B cell (primary cell): ENCODE measurements around the gene POLN. TPM values are rescaled to one million over a fixed set of nuclear protein-coding genes. Genes with fewer than 3 reads are reported as not detected.

Experiments
- ATAC-seq: fragments of 200-7000 bp; cut with Tn5 transposase; one replicate; pipeline ENCODE4 v1.10.0; 2021; ENCODE audit warnings: low read depth, mild to moderate bottlenecking, moderate number of reproducible peaks, moderate library complexity
- CTCF ChIA-PET: fragments of 350-600 bp; sonication (Branson Sonifier 250); formaldehyde crosslinking; loops from one replicate; lab custom pipeline; 2021; ENCODE audit warnings: antibody characterized with exemption, inconsistent platforms; lab: Charles Lee
- POLR2A ChIA-PET: fragments of 350-600 bp; sonication (Branson Sonifier 250); formaldehyde crosslinking; loops from one replicate; lab custom pipeline; 2021; ENCODE audit warnings: antibody characterized with exemption; lab: Charles Lee
- DNase-seq: peaks from one replicate; pipeline ENCODE4 v3.0.0; 2013
- H2AFZ ChIP-seq: 2 replicates; pipeline ENCODE4 v1.6.1; 2012; ENCODE audit warnings: mild to moderate bottlenecking, low read depth, low read length; ENCODE audit not compliant: insufficient read depth, poor library complexity, severe bottlenecking
- H3K27ac ChIP-seq, 2 donors: 1 replicate in 1 of 2; 2 replicates in 1 of 2; pipeline ENCODE4 v1.5.1; 2012 to 2013; ENCODE audit warnings: low read length in 2 of 2, mild to moderate bottlenecking in 2 of 2, moderate library complexity in 1 of 2
- H3K27me3 ChIP-seq, 4 experiments: fragments of 200-600 bp in 1 of 4; sonication (generic) in 1 of 4; replicated peaks in 1 of 4; 1 replicate in 2 of 4; 2 replicates in 2 of 4; pipeline versions ENCODE4 v1.6.1 to v1.7.0; 2013 to 2016; ENCODE audit warnings: low read length in 3 of 4, mild to moderate bottlenecking in 2 of 4, mixed read lengths in 1 of 4, moderate library complexity in 1 of 4; ENCODE audit not compliant: insufficient read depth in 4 of 4, control insufficient read depth in 3 of 4; ENCODE audit errors: control extremely low read depth in 1 of 4
- H3K36me3 ChIP-seq, 2 experiments: replicated peaks in 1 of 2; 1 replicate in 1 of 2; 2 replicates in 1 of 2; pipeline versions ENCODE4 v1.6.1 to v1.7.1; 2013; ENCODE audit warnings: low read length in 1 of 2; ENCODE audit not compliant: insufficient read depth in 2 of 2, control insufficient read depth in 1 of 2; ENCODE audit errors: control extremely low read depth in 1 of 2, extremely low read depth in 1 of 2
- H3K4me1 ChIP-seq, 2 donors: fragments of 200-600 bp in 1 of 2; sonication (generic) in 1 of 2; 1 replicate in 1 of 2; 2 replicates in 1 of 2; pipeline versions ENCODE4 v1.5.1 to v1.6.1; 2013 to 2017; ENCODE audit warnings: low read length in 2 of 2; ENCODE audit not compliant: control insufficient read depth in 2 of 2, insufficient read depth in 2 of 2
- H3K4me2 ChIP-seq: replicated peaks from 2 replicates; pipeline ENCODE3; 2012; ENCODE audit warnings: mild to moderate bottlenecking, low read depth, low read length; ENCODE audit not compliant: poor library complexity, severe bottlenecking
- H3K4me3 ChIP-seq, 5 experiments: fragments of 200-600 bp in 1 of 5; sonication (generic) in 1 of 5; 1 replicate in 3 of 5; 2 replicates in 2 of 5; pipeline versions ENCODE4 v1.5.1 to v1.7.0; 2011 to 2016; ENCODE audit warnings: low read length in 4 of 5, mild to moderate bottlenecking in 4 of 5, low read depth in 2 of 5, control low read depth in 1 of 5, moderate library complexity in 1 of 5; ENCODE audit not compliant: insufficient read depth in 1 of 5; ENCODE audit errors: control extremely low read depth in 1 of 5, extremely low read depth in 1 of 5
- H3K79me2 ChIP-seq: fragments of 200-600 bp; sonication (generic); one replicate; pipeline ENCODE4 v1.6.0; 2016; ENCODE audit warnings: low read length; ENCODE audit not compliant: control insufficient read depth, insufficient read depth
- H3K9ac ChIP-seq: fragments of 200-600 bp; sonication (generic); 2 replicates; pipeline ENCODE4 v1.6.1; 2017; ENCODE audit warnings: mild to moderate bottlenecking, low read length, moderate library complexity
- H3K9me3 ChIP-seq, 3 donors: one replicate each; pipeline versions ENCODE4 v1.6.1 to v1.7.1; 2013; ENCODE audit warnings: low read length in 2 of 3; ENCODE audit not compliant: control insufficient read depth in 2 of 3, insufficient read depth in 1 of 3; ENCODE audit errors: control extremely low read depth in 1 of 3
- H4K20me1 ChIP-seq: 2 replicates; pipeline ENCODE4 v1.6.0; 2012; ENCODE audit warnings: mild to moderate bottlenecking, low read length; ENCODE audit not compliant: insufficient read depth, control insufficient read depth, poor library complexity, severe bottlenecking
- H3K27ac Mint-ChIP-seq: one replicate; pipeline ENCODE4 v1.8.0; 2021; ENCODE audit warnings: mixed read lengths
- H3K27me3 Mint-ChIP-seq: one replicate; pipeline ENCODE4 v1.8.0; 2021; ENCODE audit warnings: mixed read lengths
- H3K4me1 Mint-ChIP-seq: one replicate; pipeline ENCODE4 v1.8.0; 2021; ENCODE audit warnings: mixed read lengths
- H3K4me3 Mint-ChIP-seq: one replicate; pipeline ENCODE4 v1.8.0; 2021; ENCODE audit warnings: mixed read lengths
- H3K9me3 Mint-ChIP-seq: one replicate; pipeline ENCODE4 v1.8.0; 2022; ENCODE audit warnings: mixed read lengths; ENCODE audit not compliant: insufficient read depth
- EZH2 ChIP-seq: IDR thresholded peaks from 2 replicates; pipeline ENCODE4 v1.6.1; 2012; ENCODE audit warnings: borderline replicate concordance, low read depth, mild to moderate bottlenecking, moderate library complexity, low read length; ENCODE audit not compliant: insufficient read depth, poor library complexity, severe bottlenecking
- WGBS: methylation state at CpG from one replicate; pipeline ENCODE4 v1.1.5; 2013; ENCODE audit warnings: missing lambda C conversion rate; ENCODE audit not compliant: insufficient coverage; 5-methylcytosine and 5-hydroxymethylcytosine counted together
- intact Hi-C: fragments of 100-400 bp; cut with micrococcal nuclease; formaldehyde crosslinking; loops from one replicate; pipeline ENCODE4 v1.10.0; 2022
- polyA plus RNA-seq: library from polyadenylated mRNA; depleted of rRNA; stranded (reverse); fragments of >200 nt; gene quantifications from 2 replicates; pipeline ENCODE4 v1.2.3, GENCODE V29; 2012
- total RNA-seq, 2 donors: library from RNA; stranded (reverse); fragments of 120-200 nt in 1 of 2; gene quantifications; 1 replicate in 1 of 2; 2 replicates in 1 of 2; pipeline versions ENCODE4 v1.2.3 to v1.2.4, GENCODE V29; 2013 to 2022
- TF ChIP-seq, protein P1 (sequence below): fragments of 200-600 bp; IDR thresholded peaks from one replicate; pipeline ENCODE4 v1.8.0; 2022; ENCODE audit warnings: antibody characterized with exemption, mild to moderate bottlenecking

POLN gene
- total and polyA plus RNA-seq, 2 donors (not counting 1 experiment from before 2014, with no cell fraction given): 0.73 to 1.5 TPM

DNA sequence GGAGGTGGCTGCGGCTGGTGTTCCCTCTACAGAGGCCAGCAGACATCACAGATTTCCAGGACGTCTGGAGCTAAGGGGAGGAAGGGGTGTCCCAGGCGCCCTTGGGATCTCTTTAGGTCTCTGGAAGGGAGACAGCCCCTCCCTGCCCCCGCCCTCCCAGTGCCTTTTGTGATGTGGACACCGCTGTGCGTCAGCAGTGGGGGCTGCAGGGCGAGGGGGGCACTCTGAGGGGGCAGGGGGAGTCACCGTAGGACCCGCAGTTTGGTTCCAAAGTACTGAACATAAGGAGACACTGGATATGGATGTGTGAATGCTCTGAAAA lies 45.6 kb upstream of the POLN start:
- Histone ChIP-seq H3K4me3 (no peak overlapping the region), H3K9me3 (peaks cover 0 to 14% (median 0%) of the 10 kb centered on the region in 3 donors), H3K36me3 (no peaks in the 10 kb centered on the region), H3K27me3 (peaks cover 0 to 8% (median 3%) of the 10 kb centered on the region in 4 experiments), H4K20me1 (no peaks in the 10 kb centered on the region), H3K4me1 (peaks cover 20 to 21% of the 10 kb centered on the region in 2 donors), H2AFZ (no peak overlapping the region), H3K9ac (no peak overlapping the region), H3K27ac (no peak overlapping the region), H3K79me2 (no peaks in the 10 kb centered on the region), H3K4me2 (no peak overlapping the region)
- intact Hi-C loops: no loop called here
- peaks cover 24% of the 10 kb centered on the region for H3K4me1 Mint-ChIP-seq
- H3K4me3 Mint-ChIP-seq: no peak overlapping the region
- H3K27me3 Mint-ChIP-seq: no peaks in the 10 kb centered on the region
- no peaks in the 10 kb centered on the region for H3K9me3 Mint-ChIP-seq
- 87% methylated on average over 6 of the region's 9 CpGs for WGBS
- TF ChIP-seq, protein P1, sequence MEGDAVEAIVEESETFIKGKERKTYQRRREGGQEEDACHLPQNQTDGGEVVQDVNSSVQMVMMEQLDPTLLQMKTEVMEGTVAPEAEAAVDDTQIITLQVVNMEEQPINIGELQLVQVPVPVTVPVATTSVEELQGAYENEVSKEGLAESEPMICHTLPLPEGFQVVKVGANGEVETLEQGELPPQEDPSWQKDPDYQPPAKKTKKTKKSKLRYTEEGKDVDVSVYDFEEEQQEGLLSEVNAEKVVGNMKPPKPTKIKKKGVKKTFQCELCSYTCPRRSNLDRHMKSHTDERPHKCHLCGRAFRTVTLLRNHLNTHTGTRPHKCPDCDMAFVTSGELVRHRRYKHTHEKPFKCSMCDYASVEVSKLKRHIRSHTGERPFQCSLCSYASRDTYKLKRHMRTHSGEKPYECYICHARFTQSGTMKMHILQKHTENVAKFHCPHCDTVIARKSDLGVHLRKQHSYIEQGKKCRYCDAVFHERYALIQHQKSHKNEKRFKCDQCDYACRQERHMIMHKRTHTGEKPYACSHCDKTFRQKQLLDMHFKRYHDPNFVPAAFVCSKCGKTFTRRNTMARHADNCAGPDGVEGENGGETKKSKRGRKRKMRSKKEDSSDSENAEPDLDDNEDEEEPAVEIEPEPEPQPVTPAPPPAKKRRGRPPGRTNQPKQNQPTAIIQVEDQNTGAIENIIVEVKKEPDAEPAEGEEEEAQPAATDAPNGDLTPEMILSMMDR: no peak
- TF ChIP-seq EZH2: no peak
- ATAC-seq (no peak), DNase-seq (no peak)
- CTCF ChIA-PET: no interaction called here
- POLR2A ChIA-PET: no interaction called here
- H3K27ac Mint-ChIP-seq: no peak overlapping the region

DNA sequence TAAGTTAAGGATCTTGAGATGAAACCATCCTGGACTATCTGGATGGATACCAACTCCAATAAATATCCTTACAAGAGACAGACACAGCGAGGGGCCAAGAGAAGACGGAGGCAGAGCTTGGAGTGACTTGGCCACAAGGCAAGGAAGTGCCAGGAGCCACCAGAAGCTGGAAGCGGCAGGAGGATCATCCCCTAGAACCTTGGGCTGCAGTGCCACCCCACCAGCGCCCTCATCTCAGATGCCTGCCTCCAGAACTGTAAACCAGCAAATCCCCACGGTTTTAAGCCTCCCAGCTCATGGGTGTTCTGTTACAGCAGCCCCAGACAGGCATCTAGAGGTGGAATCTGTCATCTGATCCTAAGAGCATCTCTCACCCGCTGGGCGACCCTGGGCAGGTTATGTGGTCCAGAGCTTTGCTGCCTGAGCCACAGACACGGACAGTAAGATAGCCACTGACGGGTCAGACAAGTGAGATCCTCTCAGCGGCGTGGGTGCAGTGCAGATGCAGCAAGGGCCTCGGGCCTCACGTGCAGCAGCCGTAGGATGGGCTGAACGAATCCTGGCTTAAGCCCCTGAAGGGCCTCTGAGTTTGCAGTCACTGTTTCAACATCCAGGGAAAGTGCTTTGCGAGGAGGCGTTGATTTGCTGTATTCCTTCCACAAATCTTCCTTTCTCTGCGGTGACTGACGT lies 45.1 kb upstream of the POLN start:
- DNase-seq (no peak), ATAC-seq (no peak)
- Histone ChIP-seq H3K9ac (no peak overlapping the region), H3K9me3 (peaks cover 0 to 14% (median 0%) of the 10 kb centered on the region in 3 donors), H3K4me2 (no peak overlapping the region), H3K36me3 (no peaks in the 10 kb centered on the region), H2AFZ (no peak overlapping the region), H3K4me1 (peaks cover 25 to 26% of the 10 kb centered on the region in 2 donors), H3K79me2 (no peaks in the 10 kb centered on the region), H3K27me3 (peaks cover 0 to 8% (median 3%) of the 10 kb centered on the region in 4 experiments), H3K27ac (no peak overlapping the region), H4K20me1 (no peaks in the 10 kb centered on the region), H3K4me3 (no peak overlapping the region)
- Mint-ChIP-seq H3K27ac (no peak overlapping the region), H3K4me1 (peaks cover 29% of the 10 kb centered on the region), H3K9me3 (no peaks in the 10 kb centered on the region), H3K27me3 (no peaks in the 10 kb centered on the region), H3K4me3 (no peak overlapping the region)
- POLR2A ChIA-PET: no interaction called here
- intact Hi-C loops: no loop called here
- no peak for TF ChIP-seq EZH2
- TF ChIP-seq, protein P1: no peak
- WGBS: 90% methylated on average over 17 of the region's 19 CpGs
- CTCF ChIA-PET: no interaction called here
